ENCODE measurements around the gene MBTPS2.

Gene MBTPS2

GRCh38 chrX:21912220-21912619 lies 72.8 kb downstream of the MBTPS2 start:
- DNase-seq (no peak), ATAC-seq (ENCODE audit: insufficient read depth, low read depth) (no peak)
- Histone ChIP-seq H3K9ac (ENCODE audit: low read depth, low read length) (no peak overlapping the region), H3K4me3 (ENCODE audit: low read depth in 1 of 2, low read length in 2 of 2) (no peak overlapping the region), H3K4me2 (ENCODE audit: insufficient read depth, low read length) (no peak overlapping the region), H3K27me3 (ENCODE audit: insufficient read depth, low read length, poor library complexity) (no peaks in the 10 kb centered on the region), H3K27ac (ENCODE audit: low read length) (no peak overlapping the region), H3K79me2 (ENCODE audit: insufficient read depth, low read length) (no peaks in the 10 kb centered on the region), H3K36me3 (ENCODE audit: insufficient read depth, low read length) (no peaks in the 10 kb centered on the region), H2AFZ (ENCODE audit: low read depth, low read length) (no peak overlapping the region), H4K20me1 (ENCODE audit: insufficient read depth, low read length) (no peaks in the 10 kb centered on the region), H3K4me1 (ENCODE audit: insufficient read depth, low read length) (no peaks in the 10 kb centered on the region), H3K9me3 (ENCODE audit: insufficient read depth, low read length, severe bottlenecking) (no peaks in the 10 kb centered on the region)
- TF ChIP-seq CTCF (IDR thresholded peaks at IDR 0.05; ENCODE audit: borderline replicate concordance, extremely low read depth, low read length, poor library complexity, severe bottlenecking): no peak

GRCh38 chrX:21912989-21913388 lies 73.6 kb downstream of the MBTPS2 start:
- H3K9me3 ChIP-seq (ENCODE audit: insufficient read depth, low read length, severe bottlenecking): no peaks in the 10 kb centered on the region
- ATAC-seq (ENCODE audit: insufficient read depth, low read depth) (no peak), DNase-seq (no peak)

GRCh38 chrX:21926116-21926515 lies 86.7 kb downstream of the MBTPS2 start:
- no peak for TF ChIP-seq CTCF (IDR thresholded peaks at IDR 0.05; ENCODE audit: borderline replicate concordance, extremely low read depth, low read length, poor library complexity, severe bottlenecking)
- no peak for TF ChIP-seq EZH2 (IDR thresholded peaks at IDR 0.05; ENCODE audit: borderline replicate concordance, low read depth, low read length, severe bottlenecking)
- no peak overlapping the region for H3K4me3 ChIP-seq (ENCODE audit: low read depth in 1 of 2, low read length in 2 of 2)
- no peaks in the 10 kb centered on the region for H3K36me3 ChIP-seq (ENCODE audit: insufficient read depth, low read length)
- no peak overlapping the region for H3K9ac ChIP-seq (ENCODE audit: low read depth, low read length)
- H3K79me2 ChIP-seq (ENCODE audit: insufficient read depth, low read length): no peaks in the 10 kb centered on the region
- H3K4me1 ChIP-seq (ENCODE audit: insufficient read depth, low read length): no peaks in the 10 kb centered on the region
- ATAC-seq (ENCODE audit: insufficient read depth, low read depth) (no peak), DNase-seq (no peak)
- no peaks in the 10 kb centered on the region for H3K27me3 ChIP-seq (ENCODE audit: insufficient read depth, low read length, poor library complexity)
- H3K27ac ChIP-seq (ENCODE audit: low read length): no peak overlapping the region
- H3K4me2 ChIP-seq (ENCODE audit: insufficient read depth, low read length): no peak overlapping the region
- no peak overlapping the region for H2AFZ ChIP-seq (ENCODE audit: low read depth, low read length)
- H4K20me1 ChIP-seq (ENCODE audit: insufficient read depth, low read length): no peaks in the 10 kb centered on the region
- H3K9me3 ChIP-seq (ENCODE audit: insufficient read depth, low read length, severe bottlenecking): no peaks in the 10 kb centered on the region

More at GRCh38 chrX:21912989-21913388, 73.6 kb downstream of the MBTPS2 start:
- H3K27ac ChIP-seq (ENCODE audit: low read length): no peak overlapping the region
- H3K4me3 ChIP-seq (ENCODE audit: low read depth in 1 of 2, low read length in 2 of 2): no peak overlapping the region
- no peaks in the 10 kb centered on the region for H4K20me1 ChIP-seq (ENCODE audit: insufficient read depth, low read length)
- no peak overlapping the region for H2AFZ ChIP-seq (ENCODE audit: low read depth, low read length)
- no peak overlapping the region for H3K9ac ChIP-seq (ENCODE audit: low read depth, low read length)
- H3K36me3 ChIP-seq (ENCODE audit: insufficient read depth, low read length): no peaks in the 10 kb centered on the region
- H3K4me2 ChIP-seq (ENCODE audit: insufficient read depth, low read length): no peak overlapping the region
- H3K4me1 ChIP-seq (ENCODE audit: insufficient read depth, low read length): no peaks in the 10 kb centered on the region
- no peaks in the 10 kb centered on the region for H3K27me3 ChIP-seq (ENCODE audit: insufficient read depth, low read length, poor library complexity)
- TF ChIP-seq EZH2 (IDR thresholded peaks at IDR 0.05; ENCODE audit: borderline replicate concordance, low read depth, low read length, severe bottlenecking) (no peak), CTCF (IDR thresholded peaks at IDR 0.05; ENCODE audit: borderline replicate concordance, extremely low read depth, low read length, poor library complexity, severe bottlenecking) (no peak)
- H3K79me2 ChIP-seq (ENCODE audit: insufficient read depth, low read length): no peaks in the 10 kb centered on the region
